Measurements from ENCODE around the gene TPK1.

DNA sequence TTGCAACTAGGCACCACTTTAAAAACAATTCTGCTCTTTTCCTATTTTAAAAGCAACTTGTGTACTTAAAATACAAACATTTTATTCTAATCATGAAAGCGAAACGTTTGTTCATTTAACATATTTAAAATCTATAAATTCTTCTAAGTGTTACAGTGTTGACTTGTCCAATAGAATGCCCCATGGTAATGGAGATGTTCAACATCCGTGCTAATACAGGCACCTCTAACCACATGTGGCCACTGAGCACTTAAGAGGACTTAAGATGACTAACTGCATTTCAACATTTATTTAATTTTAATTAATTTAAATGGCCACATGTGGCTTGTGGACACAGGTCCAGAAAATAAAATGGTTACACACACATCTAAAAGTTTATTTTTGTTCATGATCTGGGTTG, 115.1 kb downstream of the TPK1 start:
- no peak for TF ChIP-seq ZNF274 (IDR thresholded peaks at IDR 0.05; ENCODE audit: borderline replicate concordance, extremely low read depth, low read length)
- TF ChIP-seq TEAD4 (IDR thresholded peaks at IDR 0.05; ENCODE audit: low read depth, low read length) = no peak

All from H1 (cell line).